Activated naive CD4-positive, alpha-beta T cell treated with anti-CD3 and anti-CD28 coated beads, Interleukin-2, amount 50 U/mL, for 72 hours (primary cell): ENCODE data around the gene TMEM145. TPM values are rescaled to one million over a fixed set of nuclear protein-coding genes. Genes with fewer than 3 reads are reported as not detected.
A peak's percentile ranks its signal among the peaks of the same experiment; 100 is the strongest.

Source experiments
- ATAC-seq, 2 donors: fragments of 150-1000 bp; cut with Tn5 transposase; 2 replicates each; pipeline ENCODE4 v1.10.0; 2021; ENCODE audit warnings: mild to moderate bottlenecking in 2 of 2, moderate library complexity in 2 of 2
- DNase-seq, 2 donors: peaks; one replicate each; pipeline ENCODE4 v3.0.0; 2021 to 2022; ENCODE audit warnings: low spot score in 2 of 2
- H3K27ac Mint-ChIP-seq, 2 donors: one replicate each; pipeline ENCODE4 v1.8.0; 2022; ENCODE audit warnings: mild to moderate bottlenecking in 2 of 2, mixed read lengths in 2 of 2
- H3K36me3 Mint-ChIP-seq, 2 donors: one replicate each; pipeline ENCODE4 v1.8.0; 2022; ENCODE audit warnings: mixed read lengths in 2 of 2
- H3K9me3 Mint-ChIP-seq, 2 donors: one replicate each; pipeline ENCODE4 v1.8.0; 2022; ENCODE audit warnings: mixed read lengths in 2 of 2
- total RNA-seq, 2 donors: library from RNA; stranded (reverse); gene quantifications; one replicate each; pipeline ENCODE4 v1.2.3, GENCODE V29; 2022

Gene TMEM145
- total RNA-seq, 2 donors from 2014 or later = 0.16 to 1.8 TPM

DNA sequence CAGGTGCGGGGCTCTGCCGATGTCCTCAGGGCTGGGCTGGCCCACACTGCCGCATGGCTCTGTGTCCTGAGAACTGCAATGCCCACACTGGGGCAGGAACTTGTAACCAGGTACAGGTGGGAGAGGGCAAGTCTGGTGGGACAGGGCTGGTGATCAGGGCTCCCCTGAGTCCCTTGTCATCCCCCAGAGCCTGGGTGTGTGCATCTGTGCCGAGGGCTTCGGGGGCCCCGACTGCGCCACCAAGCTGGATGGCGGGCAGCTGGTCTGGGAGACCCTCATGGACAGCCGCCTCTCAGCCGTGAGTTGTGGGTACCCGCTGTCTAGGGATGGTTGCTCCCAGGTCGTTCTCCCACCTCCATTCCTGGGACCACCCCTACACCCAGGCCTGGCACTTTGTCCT lies 42.8 kb downstream of the TMEM145 start:
- DNase-seq (no peak), ATAC-seq (no peak)
- no peak overlapping the region for H3K27ac Mint-ChIP-seq
- no peaks in the 10 kb centered on the region for H3K9me3 Mint-ChIP-seq
- no peaks in the 10 kb centered on the region for H3K36me3 Mint-ChIP-seq

DNA sequence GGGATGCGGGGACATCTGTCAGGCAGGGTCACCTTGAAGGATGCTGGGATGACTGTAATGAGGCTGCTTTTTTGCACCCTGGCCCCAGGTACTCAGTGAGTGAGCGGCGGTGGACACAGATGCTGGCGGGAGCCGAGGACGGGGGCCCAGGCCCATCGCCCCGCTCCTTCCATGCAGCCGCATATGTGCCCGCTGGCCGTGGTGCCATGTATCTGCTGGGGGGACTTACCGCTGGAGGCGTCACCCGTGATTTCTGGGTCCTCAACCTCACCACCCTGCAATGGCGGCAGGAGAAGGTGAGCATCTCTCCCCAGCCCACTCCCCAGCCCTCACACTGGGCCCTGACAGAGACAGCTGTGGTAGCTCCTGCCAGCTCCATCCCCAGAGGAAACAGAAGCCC lies 43.6 kb downstream of the TMEM145 start:
- no peak for ATAC-seq
- H3K9me3 Mint-ChIP-seq = no peaks in the 10 kb centered on the region
- H3K27ac Mint-ChIP-seq = no peak overlapping the region
- no peak for DNase-seq
- H3K36me3 Mint-ChIP-seq = no peaks in the 10 kb centered on the region

DNA sequence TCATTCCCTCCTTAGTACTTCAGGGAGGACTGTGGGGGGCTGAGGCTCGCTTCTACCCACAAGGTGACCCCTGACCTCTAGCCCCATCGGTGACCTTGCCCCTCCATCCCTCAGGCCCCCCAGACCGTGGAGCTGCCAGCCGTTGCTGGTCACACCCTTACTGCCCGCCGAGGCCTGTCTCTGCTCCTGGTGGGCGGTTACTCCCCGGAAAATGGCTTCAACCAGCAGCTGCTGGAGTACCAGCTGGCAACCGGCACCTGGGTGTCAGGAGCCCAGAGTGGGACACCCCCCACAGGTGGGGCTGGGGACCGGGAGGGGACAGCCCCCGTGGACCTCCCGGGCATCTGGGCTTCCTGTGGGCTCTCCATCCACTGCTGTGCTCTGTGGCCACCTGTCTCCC lies 44.2 kb downstream of the TMEM145 start:
- H3K27ac Mint-ChIP-seq = peak overlapping the region in 1 of 2 donors; percentile 15
- DNase-seq (no peak), ATAC-seq (no peak)
- H3K9me3 Mint-ChIP-seq = no peaks in the 10 kb centered on the region
- H3K36me3 Mint-ChIP-seq = no peaks in the 10 kb centered on the region

DNA sequence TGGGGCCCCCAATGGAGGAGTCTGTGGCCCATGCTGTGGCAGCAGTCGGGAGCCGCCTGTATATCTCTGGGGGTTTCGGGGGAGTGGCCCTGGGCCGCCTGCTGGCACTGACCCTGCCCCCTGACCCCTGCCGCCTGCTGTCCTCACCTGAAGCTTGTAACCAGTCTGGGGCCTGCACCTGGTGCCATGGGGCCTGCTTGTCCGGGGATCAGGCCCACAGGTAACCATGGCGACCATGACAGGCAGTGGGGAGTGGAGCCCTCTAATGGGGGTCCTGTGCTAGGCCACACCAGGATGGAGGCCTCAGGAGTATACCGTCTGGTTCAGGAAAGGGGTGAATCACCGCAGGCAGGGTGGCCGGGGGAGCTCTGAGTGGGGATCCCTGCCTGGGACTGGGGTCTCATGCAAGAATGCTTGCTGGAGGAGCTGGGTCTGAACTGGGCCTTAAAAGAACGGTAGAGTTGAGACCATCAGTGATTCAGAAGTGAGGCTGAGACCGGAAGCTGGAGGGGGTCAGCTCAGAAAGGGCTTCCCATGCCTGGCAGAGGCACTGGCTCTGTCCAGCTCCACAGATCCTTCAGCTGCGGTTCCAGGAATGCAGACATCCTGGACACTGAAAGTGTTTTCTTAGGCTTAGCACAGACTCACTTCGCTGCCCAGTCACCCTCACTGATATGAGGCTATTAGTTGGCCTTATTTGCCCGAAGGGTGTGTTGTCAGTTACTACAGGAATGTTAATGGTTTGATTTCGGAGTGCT lies 47.9 kb downstream of the TMEM145 start:
- H3K36me3 Mint-ChIP-seq = peaks cover 0 to 11% of the 10 kb centered on the region in 2 donors
- peaks cover 0 to 4% of the 10 kb centered on the region in 2 donors for H3K9me3 Mint-ChIP-seq
- peak overlapping the region in 1 of 2 donors; percentile 68 for H3K27ac Mint-ChIP-seq
- ATAC-seq (no peak), DNase-seq (no peak)

DNA sequence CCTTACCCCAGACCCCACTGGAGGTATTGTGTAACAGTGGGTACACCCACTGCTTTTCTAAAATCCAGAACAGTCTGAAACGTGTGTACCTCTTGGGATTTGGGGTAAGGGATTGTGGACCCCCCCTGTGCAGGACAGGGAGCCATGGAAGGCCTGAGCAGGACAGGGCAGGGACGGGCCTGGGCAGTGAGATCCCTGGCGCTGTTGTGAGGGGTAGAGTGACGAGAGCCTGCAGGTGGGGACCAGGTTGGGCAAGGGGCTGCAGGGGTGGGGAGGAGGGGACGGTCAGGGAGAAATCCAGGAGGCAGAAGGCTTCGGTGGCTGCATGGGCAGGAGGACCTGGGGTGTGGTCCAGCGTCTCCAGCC lies 48.4 kb downstream of the TMEM145 start:
- no peak for ATAC-seq
- Mint-ChIP-seq H3K36me3 (peaks cover 0 to 11% of the 10 kb centered on the region in 2 donors), H3K9me3 (peaks cover 0 to 4% of the 10 kb centered on the region in 2 donors), H3K27ac (no peak overlapping the region)
- DNase-seq = no peak

DNA sequence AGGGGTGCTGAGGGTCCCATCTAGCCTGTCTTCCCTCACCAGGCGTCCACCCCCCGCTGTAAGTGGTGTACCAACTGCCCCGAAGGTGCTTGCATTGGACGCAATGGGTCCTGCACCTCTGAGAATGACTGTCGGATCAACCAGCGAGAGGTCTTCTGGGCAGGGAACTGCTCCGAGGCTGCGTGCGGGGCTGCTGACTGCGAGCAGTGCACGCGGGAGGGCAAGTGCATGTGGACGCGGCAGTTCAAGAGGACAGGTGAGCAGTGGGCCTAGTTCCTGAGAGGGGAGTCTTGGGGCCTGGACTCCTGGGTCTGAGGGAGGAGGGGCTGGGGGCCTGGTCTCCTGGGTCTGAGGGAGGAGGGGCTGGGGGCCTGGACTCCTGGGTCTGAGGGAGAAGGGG lies 49.2 kb downstream of the TMEM145 start:
- ATAC-seq (no peak), DNase-seq (no peak)
- peaks cover 0 to 11% of the 10 kb centered on the region in 2 donors for H3K36me3 Mint-ChIP-seq
- peaks cover 0 to 4% of the 10 kb centered on the region in 2 donors for H3K9me3 Mint-ChIP-seq
- H3K27ac Mint-ChIP-seq = no peak overlapping the region

DNA sequence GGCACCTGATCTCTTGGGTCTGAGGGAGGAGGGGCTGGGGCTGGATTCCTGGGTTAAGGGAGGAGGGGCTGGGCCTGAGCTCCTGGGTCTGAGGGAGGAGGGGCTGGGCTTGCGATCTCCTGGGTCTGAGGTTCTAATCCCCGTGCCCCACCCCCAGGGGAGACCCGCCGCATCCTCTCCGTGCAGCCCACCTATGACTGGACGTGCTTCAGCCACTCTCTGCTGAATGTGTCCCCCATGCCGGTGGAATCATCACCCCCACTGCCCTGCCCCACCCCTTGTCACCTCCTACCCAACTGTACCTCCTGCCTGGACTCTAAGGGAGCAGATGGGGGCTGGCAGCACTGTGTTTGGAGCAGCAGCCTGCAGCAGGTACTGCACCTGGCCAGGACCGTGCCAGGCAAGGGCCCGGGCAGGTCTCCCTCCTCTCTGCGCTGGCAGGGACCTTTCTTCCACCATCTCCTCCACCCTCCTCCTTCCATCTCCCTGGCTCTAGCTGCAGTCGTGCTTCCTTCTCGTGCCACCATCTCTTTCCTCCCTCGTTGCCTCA lies 49.9 kb downstream of the TMEM145 start:
- no peak overlapping the region for H3K27ac Mint-ChIP-seq
- no peak for ATAC-seq
- DNase-seq = no peak
- H3K36me3 Mint-ChIP-seq = peaks cover 0 to 11% of the 10 kb centered on the region in 2 donors
- peaks cover 0 to 4% of the 10 kb centered on the region in 2 donors for H3K9me3 Mint-ChIP-seq

DNA sequence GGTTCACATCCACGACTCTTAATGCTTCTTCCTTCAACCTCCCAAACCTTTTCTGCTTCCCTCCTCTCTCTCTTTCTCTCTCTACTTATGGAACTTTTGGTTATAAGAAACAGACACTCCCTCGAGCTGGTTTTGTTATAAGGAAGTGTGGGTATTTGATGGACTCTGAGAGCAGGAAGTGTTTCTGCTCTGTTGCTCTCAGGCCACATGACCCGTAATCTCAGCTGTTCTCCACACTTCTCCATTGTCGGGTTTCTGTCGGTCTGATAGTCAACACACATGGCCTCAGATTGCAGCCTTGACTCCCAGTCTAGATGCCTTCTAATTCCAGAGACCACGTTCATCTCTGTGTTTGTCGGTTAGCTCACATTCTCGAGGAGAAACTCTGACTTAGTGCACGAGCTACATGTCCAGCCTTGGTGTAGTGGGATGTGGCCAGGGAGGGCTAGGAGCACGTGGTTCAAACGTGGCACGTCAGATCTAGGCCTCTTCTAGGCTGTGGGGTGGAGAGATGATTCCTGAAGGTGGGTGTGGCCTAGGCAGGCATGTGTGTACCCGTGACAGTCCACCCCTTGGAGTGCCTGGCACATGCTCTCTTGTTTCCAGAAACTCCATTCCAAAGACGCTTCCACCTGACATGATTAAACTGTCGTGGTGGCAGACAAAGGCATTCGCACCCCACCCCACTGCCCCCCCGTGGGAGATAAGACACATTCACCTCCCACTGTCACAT lies 50.7 kb downstream of the TMEM145 start:
- ATAC-seq (no peak), DNase-seq (no peak)
- Mint-ChIP-seq H3K36me3 (peaks cover 0 to 11% of the 10 kb centered on the region in 2 donors), H3K27ac (no peak overlapping the region), H3K9me3 (peaks cover 0 to 4% of the 10 kb centered on the region in 2 donors)

DNA sequence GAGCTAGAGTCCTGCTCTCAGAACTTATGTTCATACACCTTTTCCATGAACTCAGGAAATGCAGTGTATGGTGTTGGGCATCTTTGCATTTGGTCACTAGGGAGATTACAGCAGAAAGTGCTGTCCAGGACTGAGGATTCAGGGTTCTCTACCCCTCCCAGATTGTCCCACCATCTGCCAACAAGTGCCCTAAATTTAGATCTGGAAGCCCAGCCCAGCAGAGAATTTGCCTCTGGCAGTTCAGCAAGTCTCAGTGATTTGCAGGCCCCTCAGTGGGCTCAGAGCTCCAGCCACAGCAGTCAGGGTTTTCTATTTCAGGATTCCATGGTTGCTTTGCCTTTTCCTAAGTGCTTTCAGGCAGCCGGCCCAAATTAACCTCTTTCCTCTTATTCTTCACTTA lies 53.6 kb downstream of the TMEM145 start:
- no peak for ATAC-seq
- DNase-seq = no peak
- H3K27ac Mint-ChIP-seq = no peak overlapping the region
- peaks cover 0 to 11% of the 10 kb centered on the region in 2 donors for H3K36me3 Mint-ChIP-seq
- peaks cover 0 to 4% of the 10 kb centered on the region in 2 donors for H3K9me3 Mint-ChIP-seq

DNA sequence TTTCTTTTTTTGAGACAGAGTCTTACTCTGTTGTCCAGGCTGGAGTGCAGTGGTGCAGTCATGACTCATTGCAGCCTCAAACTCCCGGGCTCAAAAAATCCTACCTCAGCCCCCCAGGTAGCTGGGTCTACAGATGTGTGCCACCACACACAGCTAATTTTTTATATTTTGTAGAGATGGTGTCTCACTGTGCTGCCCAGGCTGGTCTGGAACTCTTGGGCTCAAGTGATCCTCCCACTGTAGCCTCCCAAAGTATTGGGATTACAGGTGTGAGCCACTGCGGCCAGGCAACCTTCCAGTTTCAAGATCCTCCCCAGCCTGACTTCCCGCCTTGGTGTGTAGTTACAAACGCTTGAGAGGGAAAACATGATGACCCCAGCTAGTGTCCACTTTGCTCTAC lies 54.8 kb downstream of the TMEM145 start:
- Mint-ChIP-seq H3K9me3 (peaks cover 0 to 4% of the 10 kb centered on the region in 2 donors), H3K27ac (no peak overlapping the region), H3K36me3 (peaks cover 0 to 11% of the 10 kb centered on the region in 2 donors)
- ATAC-seq (no peak), DNase-seq (no peak)

DNA sequence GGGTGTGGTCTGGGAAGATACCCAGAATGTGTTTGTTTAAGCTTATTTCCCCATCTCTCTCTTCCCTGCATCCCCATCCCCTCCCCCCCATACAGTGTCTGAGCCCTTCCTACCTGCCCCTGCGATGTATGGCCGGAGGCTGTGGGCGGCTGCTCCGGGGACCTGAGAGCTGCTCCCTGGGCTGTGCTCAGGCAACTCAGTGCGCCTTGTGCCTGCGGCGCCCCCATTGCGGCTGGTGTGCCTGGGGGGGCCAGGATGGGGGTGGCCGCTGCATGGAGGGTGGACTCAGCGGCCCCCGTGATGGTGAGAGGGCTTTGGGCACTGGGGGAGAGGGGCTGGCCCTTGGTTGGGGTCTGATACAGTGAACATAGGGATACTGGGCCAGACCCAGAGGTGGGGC lies 55.3 kb downstream of the TMEM145 start:
- peaks cover 0 to 4% of the 10 kb centered on the region in 2 donors for H3K9me3 Mint-ChIP-seq
- H3K27ac Mint-ChIP-seq = peak overlapping the region in 1 of 2 donors; percentile 9
- ATAC-seq = no peak
- DNase-seq = no peak
- H3K36me3 Mint-ChIP-seq = peaks cover 0 to 11% of the 10 kb centered on the region in 2 donors

DNA sequence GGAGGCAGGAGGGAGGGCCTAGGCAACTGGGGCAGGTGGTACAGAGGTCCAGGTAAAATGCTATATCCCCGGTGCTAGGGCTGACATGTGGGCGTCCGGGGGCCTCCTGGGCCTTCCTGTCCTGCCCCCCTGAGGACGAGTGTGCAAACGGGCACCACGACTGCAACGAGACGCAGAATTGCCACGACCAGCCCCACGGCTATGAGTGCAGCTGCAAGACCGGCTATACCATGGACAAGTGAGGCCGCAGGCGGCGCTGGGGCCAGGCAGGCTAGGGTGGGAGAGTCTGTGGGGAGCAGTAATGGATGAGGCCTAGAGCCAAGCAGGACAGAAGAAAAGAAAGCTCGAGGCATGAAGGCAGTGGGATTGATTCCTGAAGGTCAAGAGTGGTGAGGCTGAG lies 55.7 kb downstream of the TMEM145 start:
- peaks cover 0 to 8% of the 10 kb centered on the region in 2 donors for H3K36me3 Mint-ChIP-seq
- DNase-seq (no peak), ATAC-seq (no peak)
- peak overlapping the region in 1 of 2 donors; percentile 9 for H3K27ac Mint-ChIP-seq
- H3K9me3 Mint-ChIP-seq = peaks cover 0 to 1% of the 10 kb centered on the region in 2 donors

DNA sequence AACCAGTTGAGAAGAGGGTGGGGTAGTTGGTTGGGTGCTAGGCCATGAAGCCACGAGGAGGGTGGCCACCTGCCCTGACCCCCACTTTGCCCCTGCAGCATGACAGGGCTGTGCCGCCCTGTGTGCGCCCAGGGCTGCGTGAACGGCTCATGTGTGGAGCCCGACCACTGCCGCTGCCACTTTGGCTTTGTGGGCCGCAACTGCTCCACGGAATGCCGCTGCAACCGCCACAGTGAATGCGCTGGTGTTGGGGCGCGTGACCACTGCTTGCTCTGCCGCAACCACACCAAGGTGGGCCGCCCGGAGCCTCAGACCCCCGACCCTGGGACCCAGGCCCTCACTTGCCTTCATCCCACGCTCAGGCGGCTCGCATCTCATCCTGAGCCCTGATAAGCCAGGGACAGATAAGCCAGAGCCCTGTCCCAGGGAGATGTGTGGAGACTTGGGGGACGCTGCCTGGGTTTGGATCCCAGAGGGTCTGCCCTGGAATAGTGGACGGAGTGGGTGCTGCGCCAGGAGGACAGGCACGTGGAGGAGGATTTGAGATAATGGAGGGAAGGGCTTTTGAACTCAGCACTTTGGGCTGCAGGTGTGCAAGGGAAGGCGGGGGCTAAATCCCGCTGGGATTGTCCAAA lies 56.4 kb downstream of the TMEM145 start:
- H3K36me3 Mint-ChIP-seq = peaks cover 0 to under 1% of the 10 kb centered on the region in 2 donors
- peak overlapping the region; percentile 15 to 55 for H3K27ac Mint-ChIP-seq
- no peak for DNase-seq
- no peaks in the 10 kb centered on the region for H3K9me3 Mint-ChIP-seq
- no peak for ATAC-seq

DNA sequence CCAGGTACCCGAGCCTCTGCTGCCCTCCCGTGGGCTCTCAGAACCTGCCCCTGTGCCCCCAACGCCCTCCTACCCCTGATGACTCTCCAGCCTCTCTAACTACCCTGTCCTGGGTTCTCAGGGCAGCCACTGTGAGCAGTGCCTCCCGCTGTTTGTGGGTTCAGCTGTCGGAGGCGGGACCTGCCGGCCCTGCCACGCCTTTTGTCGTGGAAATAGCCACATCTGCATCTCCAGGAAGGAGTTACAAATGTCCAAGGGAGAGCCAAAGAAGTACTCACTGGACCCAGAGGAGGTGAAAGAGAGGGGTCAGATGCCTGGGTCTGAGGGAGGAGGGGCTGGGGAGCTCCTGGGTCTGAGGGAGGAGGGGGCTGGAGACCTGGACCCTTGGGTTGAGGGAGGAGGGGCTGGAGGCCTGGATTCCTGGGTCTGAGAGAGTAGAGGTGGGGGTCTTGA lies 57.0 kb downstream of the TMEM145 start:
- DNase-seq (no peak), ATAC-seq (no peak)
- Mint-ChIP-seq H3K9me3 (no peaks in the 10 kb centered on the region), H3K36me3 (no peaks in the 10 kb centered on the region), H3K27ac (peak overlapping the region; percentile 15 to 55)

DNA sequence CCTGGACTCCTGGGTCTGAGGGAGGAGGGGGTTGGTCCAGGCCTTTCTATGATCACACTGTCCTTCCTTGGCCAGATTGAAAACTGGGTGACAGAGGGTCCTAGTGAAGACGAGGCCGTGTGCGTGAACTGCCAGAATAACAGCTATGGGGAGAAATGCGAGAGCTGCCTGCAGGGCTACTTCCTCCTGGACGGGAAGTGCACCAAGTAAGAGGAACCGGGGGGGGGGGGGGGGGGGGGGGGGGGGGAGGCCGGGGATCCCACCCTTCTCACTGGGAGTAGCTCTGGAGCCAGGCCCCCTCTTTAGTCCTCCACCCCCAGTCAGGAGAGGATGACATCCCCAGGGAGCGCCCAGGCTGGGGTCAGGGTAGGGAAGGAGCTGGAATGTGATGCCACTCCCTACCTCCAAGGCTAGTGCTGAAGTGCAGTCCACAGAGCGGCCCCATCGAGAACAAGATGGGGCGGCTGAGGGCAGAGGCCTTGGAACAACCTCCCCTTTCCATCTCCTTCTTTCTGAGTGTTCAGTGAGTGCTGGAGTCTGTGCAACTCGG lies 57.6 kb downstream of the TMEM145 start:
- H3K27ac Mint-ChIP-seq = peak overlapping the region in 1 of 2 donors; percentile 60
- no peak for ATAC-seq
- DNase-seq = no peak
- H3K36me3 Mint-ChIP-seq = no peaks in the 10 kb centered on the region
- H3K9me3 Mint-ChIP-seq = no peaks in the 10 kb centered on the region
